GM21619 (cell line): ENCODE data around the gene GPC5.
A peak's percentile ranks its signal among the peaks of the same experiment; 100 is the strongest.
"Not testable (repeated sequence)": the region's sequence is repeated elsewhere in the genome, so short reads cannot be mapped to it uniquely, and the experiment has no call there.

Experiments used
- ATAC-seq: cut with Tn5 transposase; IDR thresholded peaks from one replicate; pipeline ENCODE4 v1.9.1; 2021; ENCODE audit not compliant: unreplicated experiment

Gene GPC5

GRCh38 chr13:91368676-91369440 lies 29.6 kb upstream of the GPC5 start:
- no peak for ATAC-seq

- ATAC-seq, result no peak
Measured at GRCh38 chr13:91369441-91369831, 29.0 kb upstream of the GPC5 start.

GRCh38 chr13:91370501-91370900 lies 27.9 kb upstream of the GPC5 start:
- ATAC-seq, result no peak

GRCh38 chr13:91372911-91373310 lies 25.5 kb upstream of the GPC5 start:
- no peak for ATAC-seq

- peak; percentile 98 for ATAC-seq
Measured at GRCh38 chr13:91375116-91375729, 23.2 kb upstream of the GPC5 start.

GRCh38 chr13:91381371-91381770 lies 17.1 kb upstream of the GPC5 start:
- no peak for ATAC-seq

GRCh38 chr13:91383836-91384235 lies 14.6 kb upstream of the GPC5 start:
- ATAC-seq, result no peak

- no peak for ATAC-seq
Measured at GRCh38 chr13:91384896-91385295, 13.5 kb upstream of the GPC5 start.

GRCh38 chr13:91389186-91389585 lies 9.2 kb upstream of the GPC5 start:
- no peak for ATAC-seq

GRCh38 chr13:91397595-91397994 lies 826 bp upstream of the GPC5 start:
- ATAC-seq, result no peak

- ATAC-seq, result no peak
Measured at GRCh38 chr13:91399189-91400062, 1.0 kb downstream of the GPC5 start.

- ATAC-seq, result no peak
Measured at GRCh38 chr13:91400063-91400399, 1.6 kb downstream of the GPC5 start.

- ATAC-seq, result no peak
Measured at GRCh38 chr13:91400671-91401070, 2.2 kb downstream of the GPC5 start.

- no peak for ATAC-seq
Measured at GRCh38 chr13:91401920-91402319, 3.5 kb downstream of the GPC5 start.

GRCh38 chr13:91405240-91405639 lies 6.8 kb downstream of the GPC5 start:
- peak; percentile 83 for ATAC-seq

GRCh38 chr13:91406619-91407018 lies 8.2 kb downstream of the GPC5 start:
- ATAC-seq, result no peak

GRCh38 chr13:91408971-91409370 lies 10.6 kb downstream of the GPC5 start:
- ATAC-seq, result no peak

GRCh38 chr13:91416579-91416978 lies 18.2 kb downstream of the GPC5 start:
- ATAC-seq, result not testable (repeated sequence)

GRCh38 chr13:91417660-91418325 lies 19.4 kb downstream of the GPC5 start:
- no peak for ATAC-seq

GRCh38 chr13:91426913-91427312 lies 28.5 kb downstream of the GPC5 start:
- ATAC-seq, result no peak

- not testable (repeated sequence) for ATAC-seq
Measured at GRCh38 chr13:91438674-91439073, 40.3 kb downstream of the GPC5 start.
